Measurements from ENCODE around the gene RARB.
A peak's percentile ranks its signal among the peaks of the same experiment; 100 is the strongest.

The RARB gene

GRCh38 chr3:25527336-25527735, 99.3 kb downstream of the RARB start:
- DNase-seq (ENCODE audit: extremely low spot score) = no peak
- ChIA-PET CTCF (no interaction called here), POLR2A (no interaction called here)
- TF ChIP-seq, protein P1, sequence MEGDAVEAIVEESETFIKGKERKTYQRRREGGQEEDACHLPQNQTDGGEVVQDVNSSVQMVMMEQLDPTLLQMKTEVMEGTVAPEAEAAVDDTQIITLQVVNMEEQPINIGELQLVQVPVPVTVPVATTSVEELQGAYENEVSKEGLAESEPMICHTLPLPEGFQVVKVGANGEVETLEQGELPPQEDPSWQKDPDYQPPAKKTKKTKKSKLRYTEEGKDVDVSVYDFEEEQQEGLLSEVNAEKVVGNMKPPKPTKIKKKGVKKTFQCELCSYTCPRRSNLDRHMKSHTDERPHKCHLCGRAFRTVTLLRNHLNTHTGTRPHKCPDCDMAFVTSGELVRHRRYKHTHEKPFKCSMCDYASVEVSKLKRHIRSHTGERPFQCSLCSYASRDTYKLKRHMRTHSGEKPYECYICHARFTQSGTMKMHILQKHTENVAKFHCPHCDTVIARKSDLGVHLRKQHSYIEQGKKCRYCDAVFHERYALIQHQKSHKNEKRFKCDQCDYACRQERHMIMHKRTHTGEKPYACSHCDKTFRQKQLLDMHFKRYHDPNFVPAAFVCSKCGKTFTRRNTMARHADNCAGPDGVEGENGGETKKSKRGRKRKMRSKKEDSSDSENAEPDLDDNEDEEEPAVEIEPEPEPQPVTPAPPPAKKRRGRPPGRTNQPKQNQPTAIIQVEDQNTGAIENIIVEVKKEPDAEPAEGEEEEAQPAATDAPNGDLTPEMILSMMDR (IDR thresholded peaks at IDR 0.05; ENCODE audit: control extremely low read depth, extremely low read depth, low read depth, missing control alignments) = no peak

GRCh38 chr3:25527801-25528200, 99.7 kb downstream of the RARB start:
- TF ChIP-seq, protein P1 (IDR thresholded peaks at IDR 0.05; ENCODE audit: control extremely low read depth, extremely low read depth, low read depth, missing control alignments) = no peak
- POLR2A ChIA-PET = no interaction called here
- CTCF ChIA-PET = no interaction called here
- no peak for DNase-seq (ENCODE audit: extremely low spot score)

DNA sequence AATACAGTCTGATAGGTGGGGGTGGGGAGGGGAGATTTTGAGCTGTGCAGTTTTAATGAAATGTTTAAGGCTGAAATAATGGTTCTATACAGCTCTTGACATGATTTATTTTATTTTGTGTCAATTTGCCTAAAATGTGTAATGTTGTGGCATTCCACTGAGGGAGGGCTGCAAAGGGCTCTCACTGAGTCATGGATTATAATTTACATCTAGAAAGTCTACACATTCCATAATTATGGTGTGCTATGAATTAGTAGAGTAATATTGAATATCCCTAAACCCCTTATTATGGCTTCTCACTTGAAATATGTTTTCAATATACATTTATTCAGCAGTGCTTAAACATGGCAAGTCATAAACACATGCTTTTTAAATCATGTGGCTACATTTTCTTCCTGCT, 103.9 kb downstream of the RARB start:
- ChIA-PET POLR2A (no interaction called here), CTCF (interaction anchor here (1.2 to 1.4 kb wide), 3 partner anchors 11 to 41 kb away, joined by 3 to 7 read pairs (median 3); no protein-coding TSS in a partner anchor)
- TF ChIP-seq, protein P1 (IDR thresholded peaks at IDR 0.05; ENCODE audit: control extremely low read depth, extremely low read depth, low read depth, missing control alignments) = no peak
- DNase-seq (ENCODE audit: extremely low spot score) = no peak

DNA sequence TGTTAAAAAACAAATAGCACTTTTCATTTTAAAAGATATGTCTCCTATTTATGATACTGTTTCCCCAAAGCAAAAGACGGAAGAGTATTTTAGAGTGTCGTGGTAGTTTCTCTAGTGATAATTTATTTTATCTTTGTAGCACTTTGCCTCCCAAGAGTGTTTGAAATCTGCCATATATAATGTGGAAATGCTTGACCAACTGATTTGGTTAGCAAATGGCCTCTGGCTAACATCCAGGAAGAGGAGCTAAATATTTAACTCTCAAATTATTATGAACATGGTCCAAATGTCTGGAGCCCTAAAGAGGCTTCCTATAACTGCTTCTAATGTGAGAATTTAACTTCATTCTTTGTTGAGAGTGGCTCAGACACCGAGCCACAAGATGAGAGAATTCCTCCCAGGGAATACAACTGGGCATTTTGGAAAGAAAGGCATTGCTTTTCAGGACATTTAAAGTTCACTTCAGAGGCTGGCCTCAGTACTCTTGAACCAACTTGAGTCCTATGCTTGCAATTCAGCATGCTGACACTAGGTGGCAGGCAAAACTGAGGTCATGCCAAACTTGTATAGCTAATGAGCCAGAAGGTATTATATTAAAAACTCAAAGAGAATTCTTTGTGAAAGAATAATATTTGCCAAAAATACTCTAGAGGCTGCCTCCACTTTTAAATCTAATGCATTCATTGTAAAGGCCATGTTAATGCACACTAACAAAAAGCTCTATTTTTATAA, 104.5 kb downstream of the RARB start:
- peak; percentile 8 for DNase-seq (ENCODE audit: extremely low spot score)
- CTCF ChIA-PET = interaction anchor here (1.1 to 1.4 kb wide), 5 partner anchors 9 to 41 kb away, joined by 3 to 7 read pairs (median 3); no protein-coding TSS in a partner anchor
- POLR2A ChIA-PET = no interaction called here
- TF ChIP-seq, protein P1 (IDR thresholded peaks at IDR 0.05; ENCODE audit: control extremely low read depth, extremely low read depth, low read depth, missing control alignments) = peak; percentile 34

GRCh38 chr3:25533399-25533798, 105.3 kb downstream of the RARB start:
- TF ChIP-seq, protein P1 (IDR thresholded peaks at IDR 0.05; ENCODE audit: control extremely low read depth, extremely low read depth, low read depth, missing control alignments) = no peak
- ChIA-PET CTCF (interaction anchor here (1.1 to 1.4 kb wide), 5 partner anchors 9 to 40 kb away, joined by 3 to 7 read pairs (median 3); no protein-coding TSS in a partner anchor), POLR2A (no interaction called here)
- no peak for DNase-seq (ENCODE audit: extremely low spot score)

DNA sequence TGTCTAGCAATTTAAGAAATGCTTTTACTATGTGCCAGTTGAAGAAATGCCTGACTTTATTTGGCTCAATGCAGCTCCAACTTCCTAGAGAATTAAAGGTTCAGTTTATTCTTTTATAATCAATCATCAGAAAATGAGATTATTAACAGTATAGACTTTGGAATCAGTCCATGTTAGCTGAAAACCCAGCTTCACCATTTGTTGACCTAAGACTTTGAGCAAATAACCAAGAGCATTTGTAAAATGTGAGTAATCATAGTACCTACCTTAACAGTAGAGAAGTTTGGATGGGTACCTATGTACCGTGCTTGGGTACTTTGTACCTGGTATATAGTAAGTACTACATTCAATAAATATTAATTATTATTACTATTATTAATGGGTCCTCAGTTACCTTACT, 105.9 kb downstream of the RARB start:
- TF ChIP-seq, protein P1 (IDR thresholded peaks at IDR 0.05; ENCODE audit: control extremely low read depth, extremely low read depth, low read depth, missing control alignments) = no peak
- no peak for DNase-seq (ENCODE audit: extremely low spot score)
- ChIA-PET CTCF (no interaction called here), POLR2A (no interaction called here)

Data from GM10248 (cell line).